HepG2 (cell line): ENCODE results near the gene KLF11. TPM values are rescaled to one million over a fixed set of nuclear protein-coding genes. Genes with fewer than 3 reads are reported as not detected.

Experiments used
- ADNP ChIP-seq: sonication (generic); formaldehyde crosslinking; IDR thresholded peaks from 2 replicates; pipeline ENCODE4 v1.4.0; 2020; ENCODE audit warnings: missing genetic modification reagents
- CBX2 ChIP-seq, 2 experiments: fragments of 200-600 bp in 1 of 2; sonication (generic); formaldehyde crosslinking in 1 of 2; IDR thresholded peaks; 2 replicates each; pipeline versions ENCODE4 v1.7.0 to v1.8.1; 2018 to 2022; ENCODE audit warnings: low read depth in 2 of 2, low read length in 1 of 2, mild to moderate bottlenecking in 1 of 2, missing genetic modification reagents in 1 of 2
- DMAP1 ChIP-seq: IDR thresholded peaks from 2 replicates; pipeline ENCODE4 v1.6.1; 2016
- FOSL1 ChIP-seq: sonication (generic); formaldehyde crosslinking; IDR thresholded peaks from 2 replicates; pipeline ENCODE4 v1.9.0; 2021; ENCODE audit warnings: missing genetic modification reagents, borderline replicate concordance
- NR2F6 ChIP-seq, 2 experiments: IDR thresholded peaks; 2 replicates each; pipeline ENCODE4 v1.6.1; 2016; ENCODE audit warnings: antibody characterized with exemption in 1 of 2, mild to moderate bottlenecking in 1 of 2
- PAWR ChIP-seq: sonication (generic); formaldehyde crosslinking; IDR thresholded peaks from 2 replicates; pipeline ENCODE4 v1.4.0; 2020; ENCODE audit warnings: missing genetic modification reagents, mild to moderate bottlenecking, borderline replicate concordance
- RBFOX2 ChIP-seq: fragments of 200-400 bp; formaldehyde crosslinking; IDR thresholded peaks from 2 replicates; pipeline ENCODE4 v1.6.1; 2017; ENCODE audit warnings: low read depth, mild to moderate bottlenecking, low read length
- RBM39 ChIP-seq: fragments of 200-400 bp; formaldehyde crosslinking; IDR thresholded peaks from one replicate; pipeline ENCODE4 v1.6.1; 2018; ENCODE audit warnings: antibody characterized with exemption, mild to moderate bottlenecking, low read depth, low read length; ENCODE audit not compliant: poor library complexity, severe bottlenecking
- REXO4 ChIP-seq: sonication (generic); formaldehyde crosslinking; IDR thresholded peaks from 2 replicates; pipeline ENCODE4 v1.8.0; 2022; ENCODE audit warnings: missing genetic modification reagents, mild to moderate bottlenecking, borderline replicate concordance
- SALL1 ChIP-seq: sonication (generic); formaldehyde crosslinking; IDR thresholded peaks from 2 replicates; pipeline ENCODE4 v1.8.0; 2022; ENCODE audit warnings: mild to moderate bottlenecking, missing genetic modification reagents
- SIN3A ChIP-seq: IDR thresholded peaks from 2 replicates; pipeline ENCODE4 v1.6.1; 2011; ENCODE audit warnings: low read depth, mild to moderate bottlenecking, control low read depth, low read length, borderline replicate concordance
- SNAPC2 ChIP-seq: sonication (generic); formaldehyde crosslinking; IDR thresholded peaks from 2 replicates; pipeline ENCODE4 v1.8.1; 2022; ENCODE audit warnings: mild to moderate bottlenecking, missing genetic modification reagents
- SPEN ChIP-seq: sonication (generic); formaldehyde crosslinking; IDR thresholded peaks from 2 replicates; pipeline ENCODE4 v1.5.1; 2020; ENCODE audit warnings: low read depth, mild to moderate bottlenecking, missing genetic modification reagents
- WIZ ChIP-seq: sonication (generic); formaldehyde crosslinking; IDR thresholded peaks from 2 replicates; pipeline ENCODE4 v1.5.1; 2020; ENCODE audit warnings: mild to moderate bottlenecking, missing genetic modification reagents
- YEATS4 ChIP-seq: sonication (generic); formaldehyde crosslinking; IDR thresholded peaks from 2 replicates; pipeline ENCODE4 v1.4.0; 2020; ENCODE audit warnings: missing genetic modification reagents, borderline replicate concordance
- ZNF20 ChIP-seq: sonication (generic); formaldehyde crosslinking; IDR thresholded peaks from 2 replicates; pipeline ENCODE4 v1.4.0; 2020; ENCODE audit warnings: mild to moderate bottlenecking, moderate library complexity, missing genetic modification reagents
- ZNF296 ChIP-seq: sonication (generic); formaldehyde crosslinking; conservative IDR thresholded peaks from 2 replicates; pipeline ENCODE4 v1.5.0; 2020; ENCODE audit warnings: mild to moderate bottlenecking, missing genetic modification reagents
- ZNF382 ChIP-seq: sonication (generic); formaldehyde crosslinking; IDR thresholded peaks from 2 replicates; pipeline ENCODE4 v1.5.0; 2020; ENCODE audit warnings: missing genetic modification reagents, mild to moderate bottlenecking, borderline replicate concordance
- ZNF772 ChIP-seq: sonication (generic); formaldehyde crosslinking; IDR thresholded peaks from 2 replicates; pipeline ENCODE4 v1.5.0; 2020; ENCODE audit warnings: mild to moderate bottlenecking, missing genetic modification reagents
- ZNF776 ChIP-seq: sonication (generic); formaldehyde crosslinking; IDR thresholded peaks from 2 replicates; pipeline ENCODE4 v1.4.0; 2020; ENCODE audit warnings: mild to moderate bottlenecking, missing genetic modification reagents
- polyA plus RNA-seq, 8 experiments: library from polyadenylated mRNA; depleted of rRNA in 3 of 8; stranded (reverse) in 7 of 8; unstranded in 1 of 8; fragments of >200 nt; fragmentation: Illumina TruSeq in 4 of 8; extraction: Trizol in 4 of 8; gene quantifications; 2 replicates each; pipeline versions ENCODE4 v1.2.1 to v1.2.3, GENCODE V29; 2011 to 2016; ENCODE audit warnings: low read depth in 4 of 8, missing spikeins in 1 of 8, mixed read lengths in 1 of 8; ENCODE audit not compliant: insufficient read depth in 1 of 8
- total RNA-seq, 5 experiments: library from RNA; depleted of rRNA; stranded (reverse); fragments of >200 nt; fragmentation: Illumina TruSeq; extraction: Trizol; gene quantifications; 2 replicates each; pipeline ENCODE4 v1.2.3, GENCODE V29; 2016; ENCODE audit warnings: low read depth in 1 of 5
- TF ChIP-seq, protein P1 (sequence below): sonication (generic); formaldehyde crosslinking; IDR thresholded peaks from 2 replicates; pipeline ENCODE4 v1.4.0; 2020; ENCODE audit warnings: missing genetic modification reagents
- TF ChIP-seq, protein P2 (sequence below): sonication (generic); formaldehyde crosslinking; IDR thresholded peaks from 2 replicates; pipeline ENCODE4 v1.5.1; 2020; ENCODE audit warnings: mild to moderate bottlenecking, missing genetic modification reagents, borderline replicate concordance
- TF ChIP-seq, protein P3 (sequence below): sonication (generic); formaldehyde crosslinking; IDR thresholded peaks from 2 replicates; pipeline ENCODE4 v1.5.0; 2020; ENCODE audit warnings: mild to moderate bottlenecking, missing genetic modification reagents, moderate library complexity

Gene KLF11
- total and polyA plus RNA-seq, 2 of the 13 experiments (the other 11 are each of a cell fraction or from before 2014, with no cell fraction given) = 2.5 to 11.8 TPM

DNA sequence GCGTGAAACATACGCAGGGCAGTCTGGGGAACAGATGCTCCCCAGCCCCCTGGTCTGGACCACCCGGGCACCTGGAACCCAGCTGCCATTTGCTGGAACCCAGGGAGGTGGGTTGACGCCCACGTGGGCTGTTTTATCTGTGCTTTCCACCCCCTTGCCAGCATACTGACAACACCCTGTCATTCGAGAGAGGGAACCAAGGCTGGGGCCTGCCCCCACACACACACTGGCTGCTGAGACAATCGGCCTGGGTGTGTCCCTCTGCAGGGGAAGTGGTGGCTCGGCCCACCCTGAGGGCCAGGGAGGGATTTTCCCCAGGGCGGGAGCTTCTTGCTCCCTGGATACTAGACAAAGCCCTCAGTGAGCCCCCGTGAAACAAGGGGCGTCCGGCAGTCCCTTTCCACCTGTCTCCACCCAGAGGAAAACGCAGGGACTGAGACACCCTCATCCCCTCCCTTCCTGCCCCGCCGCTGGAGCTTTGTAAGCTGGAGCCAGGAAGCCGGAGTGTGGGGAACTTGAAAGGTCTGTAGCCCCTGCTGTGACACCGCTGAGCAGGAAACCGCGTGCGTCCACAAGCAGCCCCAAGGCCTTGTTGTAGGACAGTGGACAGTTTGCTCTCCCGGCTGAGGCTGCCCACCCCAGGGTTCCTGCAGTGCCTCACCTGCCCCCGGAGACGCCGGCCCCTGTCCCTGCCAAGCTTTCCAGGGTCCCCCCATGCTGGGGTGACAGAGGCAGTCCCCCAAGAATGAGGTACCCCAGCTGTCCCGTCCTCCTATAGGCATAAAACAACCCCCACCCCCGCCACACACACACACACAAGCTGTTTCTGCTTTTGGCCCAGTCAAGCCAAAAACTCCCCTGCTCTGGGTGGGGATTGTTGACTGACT, 14.1 kb upstream of the KLF11 start (continued):
- TF ChIP-seq REXO4 (CRISPR knock-in tag) (no peak), PAWR (CRISPR knock-in tag) (no peak), NR2F6 (IDR thresholded peaks at IDR 0.05) (no peak), NR2F6 (CRISPR knock-in tag; IDR thresholded peaks at IDR 0.05) (0 out of 2 replicates have a peak, but pooled peaks have one; percentile 3), ZNF772 (CRISPR knock-in tag) (no peak), ZNF382 (CRISPR knock-in tag) (no peak), RBFOX2 (no peak), ADNP (CRISPR knock-in tag) (no peak), ZNF20 (CRISPR knock-in tag) (no peak), CBX2 (IDR thresholded peaks at IDR 0.05; ENCODE audit: low read depth, low read length) (no peak), CBX2 (CRISPR knock-in tag; IDR thresholded peaks at IDR 0.05; ENCODE audit: low read depth) (no peak), ZNF296 (CRISPR knock-in tag) (0 out of 2 replicates have a peak, but pooled peaks have one; percentile 39), SIN3A (peak; percentile 25; the same call in 1 of the 2 replicates), YEATS4 (CRISPR knock-in tag) (no peak), FOSL1 (CRISPR knock-in tag) (no peak), WIZ (CRISPR knock-in tag) (no peak), RBM39 (no peak), SALL1 (CRISPR knock-in tag) (peak; percentile 65; the same call in 1 of the 2 replicates), ZNF776 (CRISPR knock-in tag) (0 out of 2 replicates have a peak, but pooled peaks have one; percentile 42), DMAP1 (0 out of 2 replicates have a peak, but pooled peaks have one; percentile 30), SPEN (CRISPR knock-in tag) (no peak), SNAPC2 (no peak)
- TF ChIP-seq, protein P1, sequence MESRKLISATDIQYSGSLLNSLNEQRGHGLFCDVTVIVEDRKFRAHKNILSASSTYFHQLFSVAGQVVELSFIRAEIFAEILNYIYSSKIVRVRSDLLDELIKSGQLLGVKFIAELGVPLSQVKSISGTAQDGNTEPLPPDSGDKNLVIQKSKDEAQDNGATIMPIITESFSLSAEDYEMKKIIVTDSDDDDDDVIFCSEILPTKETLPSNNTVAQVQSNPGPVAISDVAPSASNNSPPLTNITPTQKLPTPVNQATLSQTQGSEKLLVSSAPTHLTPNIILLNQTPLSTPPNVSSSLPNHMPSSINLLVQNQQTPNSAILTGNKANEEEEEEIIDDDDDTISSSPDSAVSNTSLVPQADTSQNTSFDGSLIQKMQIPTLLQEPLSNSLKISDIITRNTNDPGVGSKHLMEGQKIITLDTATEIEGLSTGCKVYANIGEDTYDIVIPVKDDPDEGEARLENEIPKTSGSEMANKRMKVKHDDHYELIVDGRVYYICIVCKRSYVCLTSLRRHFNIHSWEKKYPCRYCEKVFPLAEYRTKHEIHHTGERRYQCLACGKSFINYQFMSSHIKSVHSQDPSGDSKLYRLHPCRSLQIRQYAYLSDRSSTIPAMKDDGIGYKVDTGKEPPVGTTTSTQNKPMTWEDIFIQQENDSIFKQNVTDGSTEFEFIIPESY = no peak
- TF ChIP-seq, protein P2, sequence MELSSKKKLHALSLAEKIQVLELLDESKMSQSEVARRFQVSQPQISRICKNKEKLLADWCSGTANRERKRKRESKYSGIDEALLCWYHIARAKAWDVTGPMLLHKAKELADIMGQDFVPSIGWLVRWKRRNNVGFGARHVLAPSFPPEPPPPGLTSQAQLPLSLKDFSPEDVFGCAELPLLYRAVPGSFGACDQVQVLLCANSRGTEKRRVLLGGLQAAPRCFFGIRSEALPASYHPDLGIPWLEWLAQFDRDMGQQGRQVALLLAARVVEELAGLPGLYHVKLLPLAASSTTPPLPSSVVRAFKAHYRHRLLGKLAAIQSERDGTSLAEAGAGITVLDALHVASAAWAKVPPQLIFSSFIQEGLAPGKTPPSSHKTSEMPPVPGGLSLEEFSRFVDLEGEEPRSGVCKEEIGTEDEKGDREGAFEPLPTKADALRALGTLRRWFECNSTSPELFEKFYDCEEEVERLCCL = no peak
- TF ChIP-seq, protein P3, sequence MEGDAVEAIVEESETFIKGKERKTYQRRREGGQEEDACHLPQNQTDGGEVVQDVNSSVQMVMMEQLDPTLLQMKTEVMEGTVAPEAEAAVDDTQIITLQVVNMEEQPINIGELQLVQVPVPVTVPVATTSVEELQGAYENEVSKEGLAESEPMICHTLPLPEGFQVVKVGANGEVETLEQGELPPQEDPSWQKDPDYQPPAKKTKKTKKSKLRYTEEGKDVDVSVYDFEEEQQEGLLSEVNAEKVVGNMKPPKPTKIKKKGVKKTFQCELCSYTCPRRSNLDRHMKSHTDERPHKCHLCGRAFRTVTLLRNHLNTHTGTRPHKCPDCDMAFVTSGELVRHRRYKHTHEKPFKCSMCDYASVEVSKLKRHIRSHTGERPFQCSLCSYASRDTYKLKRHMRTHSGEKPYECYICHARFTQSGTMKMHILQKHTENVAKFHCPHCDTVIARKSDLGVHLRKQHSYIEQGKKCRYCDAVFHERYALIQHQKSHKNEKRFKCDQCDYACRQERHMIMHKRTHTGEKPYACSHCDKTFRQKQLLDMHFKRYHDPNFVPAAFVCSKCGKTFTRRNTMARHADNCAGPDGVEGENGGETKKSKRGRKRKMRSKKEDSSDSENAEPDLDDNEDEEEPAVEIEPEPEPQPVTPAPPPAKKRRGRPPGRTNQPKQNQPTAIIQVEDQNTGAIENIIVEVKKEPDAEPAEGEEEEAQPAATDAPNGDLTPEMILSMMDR (CRISPR knock-in tag) = 0 out of 2 replicates have a peak, but pooled peaks have one; percentile 3
